Measurements from ENCODE around the gene AQP3. TPM values are rescaled to one million over a fixed set of nuclear protein-coding genes. Genes with fewer than 3 reads are reported as not detected.
"Not testable (repeated sequence)": the region's sequence is repeated elsewhere in the genome, so short reads cannot be mapped to it uniquely, and the experiment has no call there.

The AQP3 gene
- total RNA-seq, 4 donors from 2014 or later = 1,484 to 2,988 (median 2,291) TPM

- H3K4me3 ChIP-seq = no peak overlapping the region
- H3K36me3 ChIP-seq = no peaks in the 10 kb centered on the region
- TF ChIP-seq CTCF (IDR thresholded peaks at IDR 0.05) (no peak), POLR2A (IDR thresholded peaks at IDR 0.05) (no peak)
- intact Hi-C loops (cut with DNase I) = no loop called here
- 21 to 46% methylated on average over 4 of the region's 4 CpGs for WGBS, 2 donors
- H3K27me3 ChIP-seq = no peaks in the 10 kb centered on the region
- H3K4me1 ChIP-seq = peaks cover 0 to 40% (median 0%) of the 10 kb centered on the region in 3 donors
- no peak for DNase-seq
- no peaks in the 10 kb centered on the region for H3K9me3 ChIP-seq
- peak overlapping the region; percentile 34 to 76 (median 58) for H3K27ac ChIP-seq
Measured at GRCh38 chr9:33425128-33425533, 22.3 kb downstream of the AQP3 start.

GRCh38 chr9:33424492-33424891, 22.9 kb downstream of the AQP3 start:
- H3K9me3 ChIP-seq; H3K27me3 ChIP-seq; H3K4me3 ChIP-seq; H3K36me3 ChIP-seq; intact Hi-C loops (cut with DNase I); DNase-seq: not testable (repeated sequence)
- peak overlapping the region in 2 of 4 donors; percentile 50 to 76 for H3K27ac ChIP-seq
- 87 to 92% methylated on average over 2 to 6 of the region's 6 CpGs for WGBS, 2 donors
- peaks cover 0 to 39% (median 0%) of the 10 kb centered on the region in 3 donors for H3K4me1 ChIP-seq

GRCh38 chr9:33424043-33424442, 23.4 kb downstream of the AQP3 start:
- WGBS, 2 donors = no CpG with 5 or more reads among the region's 7 CpGs
- intact Hi-C loops (cut with DNase I) = not testable (repeated sequence)

GRCh38 chr9:33419708-33420303, 27.6 kb downstream of the AQP3 start:
- intact Hi-C loops (cut with DNase I) = no loop called here
- TF ChIP-seq POLR2A (IDR thresholded peaks at IDR 0.05) = no peak
- TF ChIP-seq CTCF (IDR thresholded peaks at IDR 0.05) = no peak
- 57 to 59% methylated on average over 8 to 10 of the region's 10 CpGs for WGBS, 2 donors

More at GRCh38 chr9:33424043-33424442, 23.4 kb downstream of the AQP3 start:
- H3K36me3 ChIP-seq, H3K9me3 ChIP-seq, H3K27ac ChIP-seq, H3K27me3 ChIP-seq, DNase-seq, H3K4me3 ChIP-seq: not testable (repeated sequence)
- peaks cover 0 to 44% (median 0%) of the 10 kb centered on the region in 3 donors for H3K4me1 ChIP-seq

GRCh38 chr9:33418090-33418489, 29.3 kb downstream of the AQP3 start:
- Histone ChIP-seq H3K27me3 (peaks cover 0 to 8% (median 0%) of the 10 kb centered on the region in 4 donors), H3K4me1 (peaks cover 38 to 86% (median 40%) of the 10 kb centered on the region in 3 donors), H3K9me3 (no peaks in the 10 kb centered on the region), H3K4me3 (no peak overlapping the region), H3K36me3 (no peaks in the 10 kb centered on the region), H3K27ac (peak overlapping the region; percentile 80 to 88 (median 85))
- intact Hi-C loops (cut with DNase I) = no loop called here
- 39% methylated on average over 2 of the region's 8 CpGs; no CpG with 5 or more reads in 1 of the 2 donors for WGBS, 2 donors
- DNase-seq = no peak
- TF ChIP-seq POLR2A (IDR thresholded peaks at IDR 0.05) (no peak), CTCF (IDR thresholded peaks at IDR 0.05) (no peak)

More at GRCh38 chr9:33419708-33420303, 27.6 kb downstream of the AQP3 start:
- Histone ChIP-seq H3K36me3 (no peaks in the 10 kb centered on the region), H3K9me3 (no peaks in the 10 kb centered on the region), H3K27me3 (peaks cover 0 to 8% (median 0%) of the 10 kb centered on the region in 4 donors), H3K27ac (peak overlapping the region; percentile 34 to 87 (median 66)), H3K4me3 (no peak overlapping the region), H3K4me1 (peaks cover 30 to 74% (median 35%) of the 10 kb centered on the region in 3 donors)
- DNase-seq = no peak

GRCh38 chr9:33416996-33417395, 30.4 kb downstream of the AQP3 start:
- peaks cover 0 to 8% (median 0%) of the 10 kb centered on the region in 4 donors for H3K27me3 ChIP-seq
- H3K27ac ChIP-seq = peak overlapping the region; percentile 80 to 88 (median 85)
- H3K4me3 ChIP-seq = no peak overlapping the region
- TF ChIP-seq POLR2A (IDR thresholded peaks at IDR 0.05) = no peak
- no peak for TF ChIP-seq CTCF (IDR thresholded peaks at IDR 0.05)
- H3K36me3 ChIP-seq = no peaks in the 10 kb centered on the region
- H3K9me3 ChIP-seq = no peaks in the 10 kb centered on the region
- peaks cover 38 to 77% (median 40%) of the 10 kb centered on the region in 3 donors for H3K4me1 ChIP-seq
- intact Hi-C loops (cut with DNase I) = no loop called here
- DNase-seq = no peak
- WGBS, 2 donors = 45 to 60% methylated on average over 4 to 5 of the region's 5 CpGs
